Adrenal gland (tissue), 12 donors: Measurements from ENCODE around the gene PHKB. TPM values are rescaled to one million over a fixed set of nuclear protein-coding genes. Genes with fewer than 3 reads are reported as not detected.
"Not testable (repeated sequence)": the region's sequence is repeated elsewhere in the genome, so short reads cannot be mapped to it uniquely, and the experiment has no call there.

Experiments used
- DNase-seq, 7 donors: peaks; one replicate each; pipeline ENCODE4 v3.0.0-alpha.2; 2019 to 2020
- H3K27ac ChIP-seq, 5 donors: fragments of 200-600 bp; sonication (generic) in 4 of 5; 1 replicate in 3 of 5; 2 replicates in 2 of 5; pipeline versions ENCODE4 v1.5.1 to v1.8.0; 2016 to 2020; ENCODE audit warnings: mild to moderate bottlenecking in 1 of 5
- H3K27me3 ChIP-seq: fragments of 200-600 bp; 2 replicates; pipeline ENCODE4 v1.8.0; 2021
- H3K36me3 ChIP-seq, 2 donors: fragments of 200-600 bp; replicated peaks in 1 of 2; 1 replicate in 1 of 2; 2 replicates in 1 of 2; pipeline versions ENCODE4 v1.5.1 to v1.8.0; 2018 to 2022
- H3K4me1 ChIP-seq, 2 donors: fragments of 200-600 bp; replicated peaks in 1 of 2; 1 replicate in 1 of 2; 2 replicates in 1 of 2; pipeline versions ENCODE4 v1.5.1 to v1.8.0; 2018 to 2021
- H3K4me3 ChIP-seq, 4 donors: fragments of 200-600 bp; sonication (generic) in 3 of 4; one replicate each; pipeline ENCODE4 v1.5.1; 2016 to 2018
- H3K9me3 ChIP-seq, 3 donors: fragments of 200-600 bp; sonication (generic) in 1 of 3; replicated peaks in 1 of 3; 1 replicate in 2 of 3; 2 replicates in 1 of 3; pipeline versions ENCODE4 v1.5.1 to v1.8.0; 2016 to 2021
- CTCF ChIP-seq, 6 experiments: fragments of 450-650 bp in 4 of 6; fragments of 200-600 bp in 2 of 6; sonication (generic) in 1 of 6; IDR thresholded peaks; 1 replicate in 5 of 6; 2 replicates in 1 of 6; pipeline versions ENCODE4 v1.5.1 to v1.8.0; 2016 to 2021; ENCODE audit warnings: antibody characterized with exemption in 6 of 6, mild to moderate bottlenecking in 2 of 6, moderate library complexity in 1 of 6
- POLR2A ChIP-seq, 2 donors: fragments of 450-650 bp; IDR thresholded peaks; one replicate each; pipeline ENCODE4 v1.6.1; 2017; ENCODE audit warnings: antibody characterized with exemption in 2 of 2, mild to moderate bottlenecking in 2 of 2, moderate library complexity in 1 of 2
- WGBS, 4 donors: extraction: QIAGEN DNeasy Blood & Tissue Kit in 2 of 4; methylation state at CpG; one replicate each; pipeline versions ENCODE4 v1.1.5 to v1.1.7; 2013 to 2017; 5-methylcytosine and 5-hydroxymethylcytosine counted together
- intact Hi-C, 2 donors: fragments of 100-400 bp; cut with DNase I; formaldehyde crosslinking; loops; one replicate each; pipeline versions ENCODE4 v1.14.1 to v1.15.0; 2022 to 2023
- polyA plus RNA-seq, 3 donors: library from polyadenylated mRNA; stranded (reverse); fragments of 200-250 nt in 2 of 3; fragments of 350-450 nt in 1 of 3; fragmentation: Illumina TruSeq in 1 of 3; extraction: RNeasy Lipid Tissue Mini Kit (QIAGEN cat#74804) in 1 of 3; gene quantifications; one replicate each; pipeline ENCODE4 v1.2.3, GENCODE V29; 2013 to 2014
- total RNA-seq, 9 donors: library from RNA; depleted of rRNA in 4 of 9; stranded (reverse); fragments of >200 nt in 4 of 9; fragments of 120-200 nt in 1 of 9; fragmentation: NEBNext Ultra II Directional in 1 of 9; extraction: Animal tissue kit (Norgen Biotek cat#: 25700) in 1 of 9; gene quantifications; one replicate each; pipeline versions ENCODE4 v1.1.0 to v1.2.4, GENCODE V29; 2013 to 2023
- donor health status: healthy with polysubstance abuse.
- donor health status: Bipolar disorder and iron deficiency.
- donor health status: DM: yes; HTN: yes; CAD: no.
- donor health status: DM: no; HTN: no; CAD: no.
- donor health status: DM: no; HTN: no; CAD: no.
- donor health status: DM: yes; HTN: yes; CAD: no.

Gene PHKB
- total and polyA plus RNA-seq, 12 donors: 27.6 to 167 (median 107) TPM

GRCh38 chr16:47465919-47466630, 4.9 kb downstream of the PHKB start:
- intact Hi-C loops: no loop called here
- Histone ChIP-seq H3K4me1 (peaks cover 20 to 66% of the 10 kb centered on the region in 2 donors), H3K9me3 (no peaks in the 10 kb centered on the region), H3K4me3 (no peak overlapping the region), H3K27me3 (no peaks in the 10 kb centered on the region), H3K27ac (no peak overlapping the region), H3K36me3 (no peaks in the 10 kb centered on the region)
- WGBS, 4 donors: 66 to 76% (median 73%) methylated on average over 2 of the region's 2 CpGs
- no peak for DNase-seq
- TF ChIP-seq POLR2A (IDR thresholded peaks at IDR 0.05): no peak
- TF ChIP-seq CTCF (IDR thresholded peaks at IDR 0.05): no peak

GRCh38 chr16:47467501-47467900, 6.4 kb downstream of the PHKB start:
- no peaks in the 10 kb centered on the region for H3K9me3 ChIP-seq
- H3K27me3 ChIP-seq: no peaks in the 10 kb centered on the region
- DNase-seq: no peak
- intact Hi-C loops: no loop called here
- no peak overlapping the region for H3K27ac ChIP-seq
- H3K4me1 ChIP-seq: peaks cover 14 to 60% of the 10 kb centered on the region in 2 donors
- no peak for TF ChIP-seq POLR2A (IDR thresholded peaks at IDR 0.05)
- TF ChIP-seq CTCF (IDR thresholded peaks at IDR 0.05): no peak
- WGBS, 4 donors: 78 to 96% (median 93%) methylated on average over 2 of the region's 2 CpGs
- H3K4me3 ChIP-seq: no peak overlapping the region
- no peaks in the 10 kb centered on the region for H3K36me3 ChIP-seq

GRCh38 chr16:47468070-47468689, 7.0 kb downstream of the PHKB start:
- H3K4me1 ChIP-seq: peaks cover 8 to 54% of the 10 kb centered on the region in 2 donors
- intact Hi-C loops: not testable (repeated sequence)
- 95 to 96% (median 95%) methylated on average over 7 of the region's 7 CpGs for WGBS, 4 donors

GRCh38 chr16:47469227-47469626, 8.1 kb downstream of the PHKB start:
- TF ChIP-seq POLR2A (IDR thresholded peaks at IDR 0.05) (no peak), CTCF (IDR thresholded peaks at IDR 0.05) (no peak)
- H3K36me3 ChIP-seq: no peaks in the 10 kb centered on the region
- intact Hi-C loops: no loop called here
- no peak for DNase-seq
- H3K27ac ChIP-seq: no peak overlapping the region
- peaks cover under 1 to 43% of the 10 kb centered on the region in 2 donors for H3K4me1 ChIP-seq
- H3K9me3 ChIP-seq: no peaks in the 10 kb centered on the region
- 92 to 100% (median 98%) methylated on average over 1 of the region's 1 CpG for WGBS, 4 donors
- H3K4me3 ChIP-seq: no peak overlapping the region
- H3K27me3 ChIP-seq: no peaks in the 10 kb centered on the region

More at GRCh38 chr16:47468070-47468689, 7.0 kb downstream of the PHKB start:
- not testable (repeated sequence) for DNase-seq, H3K27ac ChIP-seq, H3K36me3 ChIP-seq, H3K9me3 ChIP-seq, H3K27me3 ChIP-seq, H3K4me3 ChIP-seq
